Epidermal melanocyte (primary cell): ENCODE results near the gene MKLN1.
"Not testable (repeated sequence)": the region's sequence is repeated elsewhere in the genome, so short reads cannot be mapped to it uniquely, and the experiment has no call there.

Source experiments
- DNase-seq: peaks from one replicate; pipeline ENCODE4 v3.0.0; 2011; ENCODE audit warnings: low spot score; ENCODE audit not compliant: insufficient read length

The MKLN1 gene

GRCh38 chr7:131307627-131308026 is 20.0 kb upstream of the MKLN1 start:
- no peak for DNase-seq

DNA sequence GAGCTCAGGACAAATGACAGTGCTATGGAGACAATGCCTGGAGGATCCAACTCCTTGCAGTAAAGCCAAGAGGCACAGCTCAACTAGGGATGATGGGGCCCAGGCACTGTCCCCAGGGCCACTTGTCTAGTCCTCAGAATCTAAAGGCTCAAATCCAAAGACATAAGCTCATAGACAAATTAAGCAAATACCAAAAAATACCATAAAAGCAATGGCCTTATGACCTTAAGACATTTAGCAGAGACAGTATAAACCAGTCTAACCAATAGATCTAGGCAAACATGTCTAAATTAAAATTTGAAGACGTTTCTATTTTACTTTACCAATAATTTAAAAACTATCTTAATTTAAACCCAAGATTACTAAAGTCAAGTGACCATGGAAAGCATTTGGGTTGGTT is 14.8 kb upstream of the MKLN1 start:
- DNase-seq: no peak

DNA sequence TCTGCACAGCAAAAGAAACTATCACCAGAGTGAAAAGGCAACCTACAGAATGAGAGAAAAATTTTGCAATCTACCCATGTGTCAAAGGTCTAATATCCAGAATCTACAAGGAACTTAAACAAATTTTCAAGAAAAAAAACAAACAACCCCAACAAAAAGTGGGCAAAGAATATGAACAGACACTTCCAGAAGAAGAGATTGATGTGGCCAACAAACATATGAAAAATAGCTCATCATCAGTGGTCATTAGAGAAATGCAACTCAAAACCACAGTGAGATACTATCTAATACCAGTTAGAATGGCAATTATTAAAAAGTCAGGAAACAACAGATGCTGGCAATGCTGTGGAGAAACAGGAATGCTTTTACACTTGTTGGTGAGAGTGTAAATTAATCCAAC is 7.1 kb upstream of the MKLN1 start:
- DNase-seq: no peak

DNA sequence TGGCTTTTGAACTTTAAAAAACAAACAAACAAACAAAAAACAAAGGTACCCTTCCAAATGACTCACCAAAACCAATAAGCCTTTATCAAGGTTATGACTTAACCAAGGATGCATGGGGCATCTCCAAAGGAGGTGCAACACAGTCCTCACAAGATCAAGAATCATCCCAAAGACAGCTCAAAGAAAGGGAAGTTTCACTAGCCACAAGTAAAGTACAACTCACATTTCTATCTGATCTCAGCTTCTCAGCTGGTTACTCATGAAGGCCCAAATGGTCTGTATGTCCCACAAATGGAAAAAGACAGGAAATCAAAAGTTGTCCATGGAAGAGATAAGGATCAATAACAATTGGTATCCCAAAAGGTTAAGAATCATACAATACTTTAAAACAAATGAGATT is 6.0 kb upstream of the MKLN1 start:
- DNase-seq: no peak

GRCh38 chr7:131322061-131322460 is 5.6 kb upstream of the MKLN1 start:
- DNase-seq: no peak

- no peak for DNase-seq
These were observed 4.8 kb upstream of the MKLN1 start for GRCh38 chr7:131322861-131323260.

- no peak for DNase-seq
These were observed 2.4 kb upstream of the MKLN1 start for GRCh38 chr7:131325179-131325840.

- DNase-seq: no peak
These were observed 1.1 kb upstream of the MKLN1 start for GRCh38 chr7:131326576-131326975.

DNA sequence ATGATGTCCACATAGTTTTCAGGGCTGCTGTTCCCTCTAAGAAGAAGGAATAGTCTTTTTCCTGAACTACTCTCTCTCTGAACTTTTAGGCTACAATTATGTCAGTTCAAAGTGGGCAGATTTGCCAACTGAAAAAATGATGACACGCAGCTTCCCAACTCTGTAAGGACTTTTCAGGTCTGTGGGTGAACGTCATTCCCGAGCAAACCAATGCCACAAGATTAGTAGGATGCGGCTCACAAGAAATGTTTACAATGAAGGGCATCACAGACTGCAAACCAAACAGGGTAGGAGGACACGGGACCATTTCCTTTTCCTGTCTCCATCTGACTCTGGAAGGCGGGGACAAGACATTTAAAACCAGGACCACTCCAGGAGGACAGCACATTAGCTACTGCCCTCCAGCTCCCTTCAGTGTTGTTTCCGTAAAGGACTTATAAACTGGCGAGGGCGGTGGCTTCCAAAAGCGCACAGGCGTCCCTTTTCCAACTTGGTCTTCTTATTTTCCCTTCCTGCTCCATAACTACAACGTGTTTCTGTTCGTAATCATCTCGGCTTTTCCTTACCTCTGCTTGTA is 539 bp upstream of the MKLN1 start:
- peak; percentile 77 for DNase-seq

GRCh38 chr7:131328377-131329175 is 900 bp downstream of the MKLN1 start:
- no peak for DNase-seq

GRCh38 chr7:131329176-131329570 is 1.5 kb downstream of the MKLN1 start:
- DNase-seq: no peak

GRCh38 chr7:131330299-131330698 is 2.6 kb downstream of the MKLN1 start:
- no peak for DNase-seq

GRCh38 chr7:131331806-131332205 is 4.1 kb downstream of the MKLN1 start:
- DNase-seq: no peak

GRCh38 chr7:131332729-131333128 is 5.1 kb downstream of the MKLN1 start:
- DNase-seq: not testable (repeated sequence)

DNA sequence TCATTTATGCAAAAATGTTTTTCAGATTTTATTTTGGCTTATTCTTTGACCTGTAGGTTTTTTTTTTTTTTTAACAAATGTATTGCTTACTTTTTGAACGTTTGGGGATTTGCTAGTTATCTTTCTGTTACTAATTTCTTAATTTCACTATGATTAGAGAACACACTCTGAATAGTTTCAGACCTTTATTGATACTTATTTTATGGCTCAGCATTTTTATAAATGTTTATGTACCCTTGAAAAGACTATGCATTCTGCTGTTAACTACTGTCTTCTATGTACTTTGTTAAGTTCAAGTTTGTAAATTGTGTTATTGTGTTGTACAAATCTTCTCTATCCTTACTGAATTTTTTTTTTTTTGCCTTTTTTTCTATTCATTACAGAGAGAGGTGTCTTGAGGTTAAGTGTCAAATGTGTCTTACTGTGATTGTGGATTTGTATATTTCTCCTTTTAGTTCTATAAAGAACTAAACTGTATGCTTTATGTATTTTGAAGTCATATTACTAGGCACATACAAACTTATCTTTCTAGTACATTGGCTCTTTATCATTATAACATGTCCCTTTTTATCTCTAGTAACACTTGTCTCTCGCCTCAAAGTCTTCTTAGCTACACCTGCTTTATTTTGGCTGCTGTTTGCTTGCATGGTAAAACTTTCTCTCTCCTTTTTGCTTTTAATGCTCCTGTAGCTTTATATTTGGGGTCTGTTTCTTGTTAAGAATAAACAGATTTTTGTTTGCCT is 8.1 kb downstream of the MKLN1 start:
- DNase-seq: no peak

DNA sequence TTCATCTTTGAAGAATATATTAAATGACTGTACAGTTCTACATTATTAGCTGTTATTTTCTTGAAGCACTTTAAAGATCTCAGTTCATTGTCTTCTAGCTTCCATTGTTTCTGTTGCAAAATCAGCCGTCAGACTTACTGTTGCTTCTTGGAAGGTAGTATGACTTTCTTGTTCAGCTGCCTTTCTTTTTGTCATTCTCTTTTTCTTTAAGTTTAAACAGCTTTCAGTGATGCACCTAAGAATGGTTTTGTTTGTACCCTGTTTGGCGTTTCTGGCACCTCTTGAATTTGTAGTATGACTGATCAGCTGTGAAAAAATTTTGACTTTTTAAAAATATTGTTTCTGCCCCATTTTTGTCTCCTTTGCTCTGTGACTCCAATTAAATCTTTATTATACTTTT is 9.3 kb downstream of the MKLN1 start:
- no peak for DNase-seq

DNA sequence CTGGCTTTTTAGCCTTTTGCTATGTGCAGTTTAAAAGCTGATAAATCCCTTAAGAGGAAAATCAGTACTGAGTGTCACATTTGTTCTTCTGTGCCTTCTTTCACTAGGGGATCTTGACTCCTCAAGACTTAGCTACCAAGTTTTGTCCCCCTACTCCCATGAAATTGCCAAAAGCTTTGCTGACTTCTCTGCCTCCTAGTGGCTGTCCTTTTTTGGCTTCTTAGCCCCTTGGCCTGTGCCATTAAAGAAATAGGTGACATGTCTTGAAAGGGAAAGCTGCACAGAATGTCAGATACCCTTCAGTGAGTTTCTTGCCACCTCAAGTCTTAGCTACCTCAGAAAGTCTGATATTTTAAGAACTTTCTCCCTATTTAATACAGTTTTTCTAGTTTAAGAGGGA is 10.5 kb downstream of the MKLN1 start:
- no peak for DNase-seq

GRCh38 chr7:131338691-131339390 is 11.2 kb downstream of the MKLN1 start:
- no peak for DNase-seq

GRCh38 chr7:131341690-131342089 is 14.0 kb downstream of the MKLN1 start:
- no peak for DNase-seq

DNA sequence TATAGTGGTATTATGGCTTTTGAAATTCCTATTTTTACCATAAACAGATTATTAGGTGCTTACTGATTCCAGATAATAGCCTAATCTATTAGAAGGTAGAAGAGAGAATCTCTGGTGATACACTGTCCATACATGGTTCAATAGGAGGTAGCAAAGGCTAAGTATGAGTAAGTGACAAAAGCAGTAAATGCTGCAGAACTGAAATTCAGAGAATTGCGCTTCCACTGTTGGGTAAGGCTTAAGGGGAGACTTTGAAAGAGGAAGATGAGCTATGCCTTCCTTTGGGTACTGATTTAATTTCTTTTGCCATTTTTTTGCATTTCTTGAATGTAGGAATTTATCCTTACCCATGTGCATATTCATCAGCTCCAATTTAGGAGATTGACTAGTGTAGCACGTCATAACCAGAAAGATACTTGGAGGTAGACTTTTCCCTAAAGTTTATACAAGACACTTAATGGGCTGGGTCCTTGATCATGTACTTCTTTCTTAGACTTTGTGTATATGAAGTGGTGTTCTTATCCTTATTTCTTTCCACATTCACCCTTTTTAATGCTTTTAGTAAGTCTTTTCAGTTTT is 15.3 kb downstream of the MKLN1 start:
- DNase-seq: no peak
